Thyroid gland (tissue), 4 donors: ENCODE measurements around the gene PRAMEF1. TPM values are rescaled to one million over a fixed set of nuclear protein-coding genes. Genes with fewer than 3 reads are reported as not detected.
"Not testable (repeated sequence)": the region's sequence is repeated elsewhere in the genome, so short reads cannot be mapped to it uniquely, and the experiment has no call there.

ENCODE experiments used
- DNase-seq, 2 donors: peaks; one replicate each; pipeline ENCODE4 v3.0.0-alpha.2; 2019
- H3K27ac ChIP-seq, 3 donors: fragments of 200-600 bp; sonication (generic); 1 replicate in 2 of 3; 2 replicates in 1 of 3; pipeline ENCODE4 v1.5.1; 2016 to 2019; ENCODE audit warnings: mild to moderate bottlenecking in 1 of 3, moderate library complexity in 1 of 3
- H3K27me3 ChIP-seq: fragments of 200-600 bp; sonication (generic); one replicate; pipeline ENCODE4 v1.5.1; 2019
- H3K36me3 ChIP-seq, 2 donors: fragments of 200-600 bp; sonication (generic); one replicate each; pipeline ENCODE4 v1.5.1; 2016 to 2019
- H3K4me1 ChIP-seq, 2 donors: fragments of 200-600 bp; sonication (generic); one replicate each; pipeline ENCODE4 v1.5.1; 2017 to 2019
- H3K4me3 ChIP-seq, 3 donors: fragments of 200-600 bp; sonication (generic); replicated peaks in 1 of 3; 1 replicate in 2 of 3; 2 replicates in 1 of 3; pipeline ENCODE4 v1.5.1; 2016; ENCODE audit warnings: mild to moderate bottlenecking in 1 of 3
- H3K9me3 ChIP-seq: fragments of 200-600 bp; sonication (generic); one replicate; pipeline ENCODE4 v1.5.1; 2017
- POLR2A ChIP-seq, 2 donors: fragments of 450-650 bp; IDR thresholded peaks; one replicate each; pipeline ENCODE4 v1.6.1; 2017; ENCODE audit warnings: antibody characterized with exemption in 2 of 2, mild to moderate bottlenecking in 2 of 2, moderate library complexity in 1 of 2
- WGBS, 2 donors: methylation state at CpG; one replicate each; pipeline ENCODE4 v1.1.5; 2017; 5-methylcytosine and 5-hydroxymethylcytosine counted together
- intact Hi-C: fragments of 100-400 bp; cut with DNase I; formaldehyde crosslinking; loops from one replicate; pipeline ENCODE4 v1.15.1; 2023
- total RNA-seq, 4 donors: library from RNA; depleted of rRNA; stranded (reverse); fragments of >200 nt; gene quantifications; one replicate each; pipeline ENCODE4 v1.2.3, GENCODE V29; 2016
- TF ChIP-seq, protein P1 (sequence below), 6 experiments: fragments of 200-600 bp in 3 of 6; fragments of 450-650 bp in 3 of 6; sonication (generic) in 3 of 6; IDR thresholded peaks; one replicate each; pipeline ENCODE4 v1.5.1; 2016 to 2019; ENCODE audit warnings: antibody characterized with exemption in 6 of 6, mild to moderate bottlenecking in 2 of 6, inconsistent platforms in 1 of 6, moderate library complexity in 1 of 6

Gene PRAMEF1
- total RNA-seq, 4 donors from 2014 or later, result not detected

DNA sequence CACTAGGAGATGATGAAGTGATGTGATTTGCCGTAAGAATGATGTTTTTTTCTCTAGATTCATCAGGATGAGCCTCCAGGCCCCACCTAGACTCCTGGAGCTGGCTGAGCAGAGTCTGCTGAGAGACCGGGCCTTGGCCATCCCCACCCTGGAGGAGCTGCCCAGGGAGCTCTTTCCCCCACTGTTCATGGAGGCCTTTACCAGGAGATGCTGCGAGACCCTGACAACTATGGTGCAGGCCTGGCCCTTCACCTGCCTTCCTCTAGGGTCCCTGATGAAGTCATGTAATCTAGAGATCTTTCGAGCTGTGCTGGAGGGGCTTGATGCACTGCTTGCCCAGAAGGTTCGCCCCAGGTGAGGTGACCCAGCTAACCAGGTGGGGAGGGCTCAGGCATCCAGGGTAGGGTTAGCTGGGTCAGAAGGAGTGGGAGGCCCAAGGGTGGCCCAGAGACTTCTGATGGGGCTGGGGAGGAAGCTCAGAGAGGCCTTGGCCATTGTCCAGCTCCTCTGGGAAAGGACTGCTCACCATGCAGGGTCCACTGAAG is 16.3 kb upstream of the PRAMEF1 start:
- Histone ChIP-seq H3K27ac (no peak overlapping the region), H3K36me3 (no peaks in the 10 kb centered on the region), H3K9me3 (no peaks in the 10 kb centered on the region), H3K27me3 (no peaks in the 10 kb centered on the region), H3K4me3 (no peak overlapping the region), H3K4me1 (no peaks in the 10 kb centered on the region)
- 91 to 94% methylated on average over 3 to 5 of the region's 5 CpGs for WGBS, 2 donors
- intact Hi-C loops, result no loop called here
- TF ChIP-seq, protein P1, sequence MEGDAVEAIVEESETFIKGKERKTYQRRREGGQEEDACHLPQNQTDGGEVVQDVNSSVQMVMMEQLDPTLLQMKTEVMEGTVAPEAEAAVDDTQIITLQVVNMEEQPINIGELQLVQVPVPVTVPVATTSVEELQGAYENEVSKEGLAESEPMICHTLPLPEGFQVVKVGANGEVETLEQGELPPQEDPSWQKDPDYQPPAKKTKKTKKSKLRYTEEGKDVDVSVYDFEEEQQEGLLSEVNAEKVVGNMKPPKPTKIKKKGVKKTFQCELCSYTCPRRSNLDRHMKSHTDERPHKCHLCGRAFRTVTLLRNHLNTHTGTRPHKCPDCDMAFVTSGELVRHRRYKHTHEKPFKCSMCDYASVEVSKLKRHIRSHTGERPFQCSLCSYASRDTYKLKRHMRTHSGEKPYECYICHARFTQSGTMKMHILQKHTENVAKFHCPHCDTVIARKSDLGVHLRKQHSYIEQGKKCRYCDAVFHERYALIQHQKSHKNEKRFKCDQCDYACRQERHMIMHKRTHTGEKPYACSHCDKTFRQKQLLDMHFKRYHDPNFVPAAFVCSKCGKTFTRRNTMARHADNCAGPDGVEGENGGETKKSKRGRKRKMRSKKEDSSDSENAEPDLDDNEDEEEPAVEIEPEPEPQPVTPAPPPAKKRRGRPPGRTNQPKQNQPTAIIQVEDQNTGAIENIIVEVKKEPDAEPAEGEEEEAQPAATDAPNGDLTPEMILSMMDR (IDR thresholded peaks at IDR 0.05), result no peak
- TF ChIP-seq POLR2A (IDR thresholded peaks at IDR 0.05), result no peak
- DNase-seq, result no peak

DNA sequence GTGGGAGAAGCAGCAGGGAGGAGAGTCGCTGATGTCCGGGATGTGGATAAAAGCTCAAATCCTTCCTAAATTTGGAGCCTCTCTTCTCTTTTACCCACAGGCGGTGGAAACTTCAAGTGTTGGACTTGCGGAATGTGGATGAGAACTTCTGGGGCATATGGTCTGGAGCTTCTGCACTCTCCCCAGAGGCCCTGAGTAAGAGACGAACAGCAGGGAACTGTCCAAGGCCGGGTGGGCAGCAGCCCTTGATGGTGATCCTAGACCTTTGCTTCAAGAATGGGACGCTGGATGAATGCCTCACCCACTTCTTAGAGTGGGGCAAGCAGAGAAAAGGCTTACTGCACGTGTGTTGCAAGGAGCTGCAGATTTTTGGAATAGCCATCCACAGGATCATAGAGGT is 15.8 kb upstream of the PRAMEF1 start:
- intact Hi-C loops, result no loop called here
- H3K4me3 ChIP-seq, result no peak overlapping the region
- no peaks in the 10 kb centered on the region for H3K27me3 ChIP-seq
- H3K9me3 ChIP-seq, result no peaks in the 10 kb centered on the region
- no peak for TF ChIP-seq POLR2A (IDR thresholded peaks at IDR 0.05)
- TF ChIP-seq, protein P1 (IDR thresholded peaks at IDR 0.05), result no peak
- H3K27ac ChIP-seq, result no peak overlapping the region
- 84 to 86% methylated on average over 8 of the region's 8 CpGs for whole genome bisulfite sequencing, 2 donors
- H3K4me1 ChIP-seq, result no peaks in the 10 kb centered on the region
- no peak for DNase-seq
- H3K36me3 ChIP-seq, result no peaks in the 10 kb centered on the region

DNA sequence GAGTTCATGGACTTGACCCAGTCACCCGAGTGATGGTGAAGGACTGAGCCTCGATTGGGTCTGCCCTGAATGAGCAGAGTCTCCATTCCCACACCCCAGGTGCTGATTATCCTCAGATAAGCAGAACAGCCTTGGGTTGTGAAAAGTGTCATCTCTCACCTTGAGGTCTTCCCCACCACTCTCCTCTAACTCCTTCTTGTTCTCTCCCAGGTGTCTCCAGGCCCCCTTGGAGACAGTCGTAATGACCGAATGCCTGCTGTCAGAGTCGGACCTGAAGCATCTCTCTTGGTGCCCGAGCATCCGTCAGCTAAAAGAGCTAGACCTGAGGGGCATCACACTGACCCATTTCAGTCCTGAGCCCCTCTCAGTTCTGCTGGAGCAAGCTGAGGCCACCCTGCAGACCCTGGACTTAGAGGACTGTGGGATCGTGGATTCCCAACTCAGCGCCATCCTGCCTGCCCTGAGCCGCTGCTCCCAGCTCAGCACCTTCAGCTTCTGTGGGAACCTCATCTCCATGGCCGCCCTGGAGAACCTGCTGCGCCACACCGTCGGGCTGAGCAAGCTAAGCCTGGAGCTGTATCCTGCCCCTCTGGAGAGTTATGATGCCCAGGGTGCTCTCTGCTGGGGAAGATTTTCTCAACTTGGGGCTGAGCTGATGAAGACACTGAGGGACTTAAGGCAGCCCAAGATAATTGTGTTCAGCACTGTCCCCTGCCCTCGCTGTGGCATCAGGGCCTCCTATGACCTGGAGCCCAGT is 14.2 kb upstream of the PRAMEF1 start:
- WGBS, 2 donors, result 91% methylated on average over 12 to 13 of the region's 15 CpGs
- no peak for DNase-seq
- Histone ChIP-seq H3K4me1 (no peaks in the 10 kb centered on the region), H3K36me3 (no peaks in the 10 kb centered on the region), H3K9me3 (no peaks in the 10 kb centered on the region), H3K27me3 (no peaks in the 10 kb centered on the region), H3K4me3 (no peak overlapping the region), H3K27ac (no peak overlapping the region)
- intact Hi-C loops, result no loop called here
- no peak for TF ChIP-seq POLR2A (IDR thresholded peaks at IDR 0.05)
- TF ChIP-seq, protein P1 (IDR thresholded peaks at IDR 0.05), result no peak

DNA sequence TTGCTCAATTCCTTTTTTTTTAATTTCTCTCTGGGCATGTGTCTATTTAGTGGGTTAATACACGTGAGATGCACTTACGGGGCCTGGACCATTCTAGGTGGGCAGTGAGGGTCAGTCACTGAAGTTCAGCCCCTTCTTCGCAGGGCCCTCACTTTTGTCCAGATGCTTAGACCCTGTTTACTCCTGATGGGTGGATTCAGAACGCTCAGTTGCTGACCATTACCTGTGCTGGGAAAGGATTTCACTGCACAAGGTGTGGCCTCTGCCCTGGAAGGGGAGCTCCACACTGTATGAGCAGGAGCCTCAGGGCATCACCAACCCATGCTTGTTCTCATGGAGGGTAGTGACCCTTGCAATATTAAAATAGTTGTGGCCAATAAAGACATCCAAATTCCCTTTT is 13.1 kb upstream of the PRAMEF1 start:
- H3K27ac ChIP-seq, result no peak overlapping the region
- H3K4me3 ChIP-seq, result no peak overlapping the region
- 72 to 90% methylated on average over 4 of the region's 4 CpGs for WGBS, 2 donors
- H3K27me3 ChIP-seq, result no peaks in the 10 kb centered on the region
- no peaks in the 10 kb centered on the region for H3K4me1 ChIP-seq
- intact Hi-C loops, result no loop called here
- H3K9me3 ChIP-seq, result no peaks in the 10 kb centered on the region
- no peak for DNase-seq
- TF ChIP-seq POLR2A (IDR thresholded peaks at IDR 0.05), result no peak
- TF ChIP-seq, protein P1 (IDR thresholded peaks at IDR 0.05), result no peak
- H3K36me3 ChIP-seq, result no peaks in the 10 kb centered on the region

DNA sequence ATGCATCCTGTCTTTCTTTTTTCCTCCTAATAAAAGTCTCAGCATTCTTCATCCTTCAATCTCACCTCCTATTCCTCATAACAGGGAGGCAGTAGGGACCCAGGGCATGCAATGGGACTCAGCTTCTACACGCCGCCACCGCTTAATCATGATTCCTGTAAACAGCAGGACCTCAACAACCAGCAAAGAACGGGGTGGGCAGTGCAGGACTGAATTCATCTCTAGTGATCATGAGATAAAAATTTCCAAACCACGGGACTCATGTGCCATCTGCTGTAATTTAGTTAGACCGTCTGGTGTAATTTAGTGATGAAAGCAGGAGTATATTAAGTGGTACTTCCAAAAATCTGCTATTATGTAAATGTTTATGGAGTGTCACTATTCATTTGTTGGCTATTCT is 12.3 kb upstream of the PRAMEF1 start:
- intact Hi-C loops, result no loop called here
- no peaks in the 10 kb centered on the region for H3K9me3 ChIP-seq
- TF ChIP-seq POLR2A (IDR thresholded peaks at IDR 0.05), result no peak
- TF ChIP-seq, protein P1 (IDR thresholded peaks at IDR 0.05), result no peak

DNA sequence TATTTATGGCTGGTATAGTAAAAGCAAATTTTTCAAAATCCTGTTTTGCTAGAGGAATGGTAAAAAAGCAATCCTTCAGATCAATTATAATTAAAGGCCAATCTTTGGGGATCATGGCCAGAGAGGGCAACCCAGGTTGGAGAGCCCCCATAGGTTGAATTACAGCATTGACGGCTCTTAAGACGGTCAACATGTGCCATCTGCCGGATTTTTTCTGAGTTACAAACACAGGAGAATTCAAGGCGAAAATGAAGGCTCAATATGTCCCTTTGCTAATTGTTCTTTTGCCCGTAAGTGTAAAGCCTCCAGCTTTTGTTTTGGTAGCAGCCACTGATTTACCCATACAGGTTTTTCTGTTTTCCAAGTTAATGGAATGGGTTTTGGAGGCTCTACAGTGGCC is 9.7 kb upstream of the PRAMEF1 start:
- H3K27ac ChIP-seq, DNase-seq, intact Hi-C loops, H3K36me3 ChIP-seq, H3K4me1 ChIP-seq, H3K27me3 ChIP-seq, H3K9me3 ChIP-seq, H3K4me3 ChIP-seq: not testable (repeated sequence)
- 79 to 83% methylated on average over 5 of the region's 5 CpGs for WGBS, 2 donors

More for the DNA sequence above, 12.3 kb upstream of the PRAMEF1 start:
- H3K36me3 ChIP-seq, result no peaks in the 10 kb centered on the region
- H3K27ac ChIP-seq, result no peak overlapping the region
- 91 to 93% methylated on average over 6 of the region's 6 CpGs for WGBS, 2 donors
- no peaks in the 10 kb centered on the region for H3K27me3 ChIP-seq
- H3K4me3 ChIP-seq, result no peak overlapping the region
- no peak for DNase-seq
- no peaks in the 10 kb centered on the region for H3K4me1 ChIP-seq
